Colonic mucosa (tissue), 4 donors: ENCODE measurements around the gene TAF5L. TPM values are rescaled to one million over a fixed set of nuclear protein-coding genes. Genes with fewer than 3 reads are reported as not detected.
A peak's percentile ranks its signal among the peaks of the same experiment; 100 is the strongest.
"Not testable (repeated sequence)": the region's sequence is repeated elsewhere in the genome, so short reads cannot be mapped to it uniquely, and the experiment has no call there.

Source experiments
- DNase-seq: peaks from one replicate; pipeline ENCODE4 v3.0.0-alpha.2; 2020
- H3K27ac ChIP-seq: fragments of 200-600 bp; one replicate; pipeline ENCODE4 v1.8.0; 2021
- H3K27me3 ChIP-seq: fragments of 200-600 bp; one replicate; pipeline ENCODE4 v1.8.0; 2021
- H3K36me3 ChIP-seq: fragments of 200-600 bp; one replicate; pipeline ENCODE4 v1.8.0; 2021
- H3K4me1 ChIP-seq: fragments of 200-600 bp; one replicate; pipeline ENCODE4 v1.8.0; 2021; ENCODE audit warnings: mild to moderate bottlenecking
- H3K4me3 ChIP-seq: fragments of 200-600 bp; one replicate; pipeline ENCODE4 v1.8.0; 2021
- H3K9ac ChIP-seq, 2 donors: one replicate each; pipeline ENCODE4 v1.7.0; 2013; ENCODE audit warnings: control low read depth in 2 of 2, low read depth in 2 of 2, low read length in 2 of 2
- H3K9me3 ChIP-seq: fragments of 200-600 bp; one replicate; pipeline ENCODE4 v1.8.0; 2021
- CTCF ChIP-seq: fragments of 200-600 bp; IDR thresholded peaks from one replicate; pipeline ENCODE4 v1.8.0; 2022; ENCODE audit warnings: antibody characterized with exemption, mild to moderate bottlenecking
- intact Hi-C: fragments of 100-400 bp; cut with DNase I; formaldehyde crosslinking; loops from one replicate; pipeline ENCODE4 v1.14.1; 2022
- total RNA-seq, 2 donors: library from RNA; stranded (reverse); fragmentation: NEBNext Ultra II Directional in 1 of 2; extraction: Animal tissue kit (Norgen Biotek cat#: 25700) in 1 of 2; gene quantifications; one replicate each; pipeline ENCODE4 v1.2.1, GENCODE V29; 2021
- donor health status: healthy.
- donor health status: DM: no; HTN: no; CAD: no.
- donor health status: DM: no; HTN: no; CAD: no.

The TAF5L gene
- total RNA-seq, 2 donors from 2014 or later = 20.9 to 24.3 TPM

GRCh38 chr1:229563701-229564100 lies 62.2 kb downstream of the TAF5L start:
- Histone ChIP-seq H3K9me3 (no peaks in the 10 kb centered on the region), H3K27me3 (no peaks in the 10 kb centered on the region), H3K36me3 (no peaks in the 10 kb centered on the region), H3K9ac (no peak overlapping the region), H3K27ac (no peak overlapping the region), H3K4me3 (no peak overlapping the region), H3K4me1 (no peaks in the 10 kb centered on the region)
- intact Hi-C loops = loop anchor here (5.0 kb wide), 1 partner anchor 59 kb away; no protein-coding TSS in a partner anchor
- TF ChIP-seq CTCF = no peak
- no peak for DNase-seq

GRCh38 chr1:229563241-229563640 lies 62.7 kb downstream of the TAF5L start:
- no peak overlapping the region for H3K4me3 ChIP-seq
- intact Hi-C loops = loop anchor here (5.0 kb wide), 1 partner anchor 59 kb away; no protein-coding TSS in a partner anchor
- no peak overlapping the region for H3K27ac ChIP-seq

GRCh38 chr1:229562686-229563085 lies 63.2 kb downstream of the TAF5L start:
- H3K4me1 ChIP-seq = no peaks in the 10 kb centered on the region
- no peak for DNase-seq
- no peaks in the 10 kb centered on the region for H3K27me3 ChIP-seq
- H3K27ac ChIP-seq = no peak overlapping the region
- intact Hi-C loops = loop anchor here (5.0 kb wide), 1 partner anchor 60 kb away; no protein-coding TSS in a partner anchor
- no peaks in the 10 kb centered on the region for H3K9me3 ChIP-seq
- H3K36me3 ChIP-seq = no peaks in the 10 kb centered on the region
- no peak for TF ChIP-seq CTCF
- H3K4me3 ChIP-seq = no peak overlapping the region
- no peak overlapping the region for H3K9ac ChIP-seq

More at GRCh38 chr1:229563241-229563640, 62.7 kb downstream of the TAF5L start:
- H3K27me3 ChIP-seq = no peaks in the 10 kb centered on the region
- no peaks in the 10 kb centered on the region for H3K4me1 ChIP-seq
- no peak for TF ChIP-seq CTCF
- DNase-seq = no peak
- H3K36me3 ChIP-seq = no peaks in the 10 kb centered on the region
- no peaks in the 10 kb centered on the region for H3K9me3 ChIP-seq
- H3K9ac ChIP-seq = no peak overlapping the region

- no peak for TF ChIP-seq CTCF
- no peak overlapping the region for H3K4me3 ChIP-seq
- no peaks in the 10 kb centered on the region for H3K9me3 ChIP-seq
- peaks cover 6% of the 10 kb centered on the region for H3K4me1 ChIP-seq
- no peak overlapping the region for H3K9ac ChIP-seq
- no peaks in the 10 kb centered on the region for H3K27me3 ChIP-seq
- intact Hi-C loops = loop anchor here (5.0 kb wide), 1 partner anchor 61 kb away; no protein-coding TSS in a partner anchor
- no peak overlapping the region for H3K27ac ChIP-seq
- no peak for DNase-seq
- no peaks in the 10 kb centered on the region for H3K36me3 ChIP-seq
These were observed 64.8 kb downstream of the TAF5L start for GRCh38 chr1:229561141-229561540.

- intact Hi-C loops = loop anchor here (5.0 kb wide), 1 partner anchor 62 kb away; no protein-coding TSS in a partner anchor
- not testable (repeated sequence) for H3K36me3 ChIP-seq, DNase-seq, H3K27ac ChIP-seq, H3K27me3 ChIP-seq, H3K4me3 ChIP-seq, H3K9me3 ChIP-seq, H3K9ac ChIP-seq, H3K4me1 ChIP-seq
These were observed 65.8 kb downstream of the TAF5L start for GRCh38 chr1:229560124-229560523.

- not testable (repeated sequence) for H3K4me1 ChIP-seq, H3K36me3 ChIP-seq, H3K27me3 ChIP-seq, H3K9me3 ChIP-seq
- intact Hi-C loops = loop anchor here (10.0 kb wide), 1 partner anchor 745 kb away; no protein-coding TSS in a partner anchor
- H3K4me3 ChIP-seq = peak overlapping the region; percentile 85
- H3K9ac ChIP-seq = peak overlapping the region; percentile 68 to 77
- peak; percentile 37 for DNase-seq
- H3K27ac ChIP-seq = peak overlapping the region; percentile 93
These were observed 66.6 kb downstream of the TAF5L start for GRCh38 chr1:229559336-229559801.
